ENCODE measurements around the gene PLD2. TPM values are rescaled to one million over a fixed set of nuclear protein-coding genes. Genes with fewer than 3 reads are reported as not detected.

PLD2 gene
- total RNA-seq, 1 experiment from 2014 or later: 24.3 TPM

DNA sequence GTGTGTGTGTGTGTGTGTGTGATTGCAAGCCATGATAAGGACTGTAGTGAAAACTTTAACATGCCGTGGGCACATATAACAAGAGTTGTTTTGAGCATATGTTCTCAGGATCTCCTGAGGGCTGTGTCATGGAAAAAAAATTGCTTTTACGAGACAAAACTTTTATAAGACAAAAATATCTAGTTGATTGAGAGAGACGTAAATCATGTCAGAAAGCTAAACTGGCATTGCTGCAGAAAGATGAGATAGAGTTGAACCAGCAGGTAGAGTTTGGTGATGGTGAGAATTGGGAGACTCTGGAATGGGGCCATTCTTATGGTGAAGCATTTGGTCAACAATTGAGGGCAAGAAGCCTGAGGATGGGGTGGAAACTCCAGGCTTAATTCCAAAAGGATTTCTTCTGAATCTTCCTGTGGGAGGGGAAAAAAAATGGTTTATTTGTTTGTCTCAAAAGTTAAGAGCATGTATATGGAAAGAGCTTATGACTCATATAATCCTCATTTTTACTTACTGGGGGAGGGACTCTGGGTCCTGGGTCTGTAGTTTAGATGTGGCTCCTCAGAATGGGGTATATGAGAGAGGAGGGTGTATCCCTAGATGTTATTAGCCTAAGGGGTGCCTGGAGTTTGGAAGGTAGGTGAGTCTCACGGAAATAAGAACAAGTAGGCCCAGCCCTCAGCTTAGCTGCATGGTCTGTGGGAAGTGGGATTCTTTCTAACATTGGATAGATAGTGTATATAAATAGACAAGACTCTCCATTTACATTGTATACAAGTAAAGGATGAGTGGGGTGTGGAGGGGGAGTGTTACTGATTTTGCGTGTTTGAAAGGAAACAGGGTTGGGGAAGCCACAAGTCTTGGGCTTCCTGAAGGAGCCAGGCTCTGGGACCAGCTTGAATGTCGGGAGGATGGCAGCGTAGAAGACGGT lies 33.3 kb downstream of the PLD2 start:
- Histone ChIP-seq H3K79me2 (ENCODE audit: low read length) (peaks cover 97% of the 10 kb centered on the region), H4K20me1 (ENCODE audit: low read length) (no peaks in the 10 kb centered on the region), H3K4me2 (ENCODE audit: low read length) (peak overlapping the region; percentile 67), H3K36me3 (ENCODE audit: low read depth, low read length) (peaks cover 6% of the 10 kb centered on the region), H3K4me3 (ENCODE audit: low read length) (no peak overlapping the region; the same call in 1 of the 2 replicates), H3F3A (ENCODE audit: low read length, unreplicated experiment) (no peaks in the 10 kb centered on the region), H3K4me1 (ENCODE audit: insufficient read depth, low read length) (peaks cover 36% of the 10 kb centered on the region), H3K27me3 (ENCODE audit: low read length) (no peaks in the 10 kb centered on the region), H2AFZ (ENCODE audit: low read length) (no peak overlapping the region), H3K27ac (ENCODE audit: low read length) (peak overlapping the region; percentile 80), H3K9ac (ENCODE audit: low read length) (peak overlapping the region; percentile 32), H3K9me2 (replicated peaks; ENCODE audit: low read length) (no peaks in the 10 kb centered on the region), H3K9me3 (ENCODE audit: low read length) (no peaks in the 10 kb centered on the region)
- TF ChIP-seq EZH2 (IDR thresholded peaks at IDR 0.05; ENCODE audit: low read length, unreplicated experiment): no peak
- TF ChIP-seq EZH2phosphoT487 (IDR thresholded peaks at IDR 0.05; ENCODE audit: borderline replicate concordance, low read length): no peak
- TF ChIP-seq, protein P1, sequence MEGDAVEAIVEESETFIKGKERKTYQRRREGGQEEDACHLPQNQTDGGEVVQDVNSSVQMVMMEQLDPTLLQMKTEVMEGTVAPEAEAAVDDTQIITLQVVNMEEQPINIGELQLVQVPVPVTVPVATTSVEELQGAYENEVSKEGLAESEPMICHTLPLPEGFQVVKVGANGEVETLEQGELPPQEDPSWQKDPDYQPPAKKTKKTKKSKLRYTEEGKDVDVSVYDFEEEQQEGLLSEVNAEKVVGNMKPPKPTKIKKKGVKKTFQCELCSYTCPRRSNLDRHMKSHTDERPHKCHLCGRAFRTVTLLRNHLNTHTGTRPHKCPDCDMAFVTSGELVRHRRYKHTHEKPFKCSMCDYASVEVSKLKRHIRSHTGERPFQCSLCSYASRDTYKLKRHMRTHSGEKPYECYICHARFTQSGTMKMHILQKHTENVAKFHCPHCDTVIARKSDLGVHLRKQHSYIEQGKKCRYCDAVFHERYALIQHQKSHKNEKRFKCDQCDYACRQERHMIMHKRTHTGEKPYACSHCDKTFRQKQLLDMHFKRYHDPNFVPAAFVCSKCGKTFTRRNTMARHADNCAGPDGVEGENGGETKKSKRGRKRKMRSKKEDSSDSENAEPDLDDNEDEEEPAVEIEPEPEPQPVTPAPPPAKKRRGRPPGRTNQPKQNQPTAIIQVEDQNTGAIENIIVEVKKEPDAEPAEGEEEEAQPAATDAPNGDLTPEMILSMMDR (conservative IDR thresholded peaks at IDR 0.05; ENCODE audit: low read depth, low read length): no peak
- CTCF ChIA-PET: interaction anchor here (0.7 kb wide), 1 partner anchor 10 kb away, joined by 7 read pairs; no protein-coding TSS in a partner anchor
- ATAC-seq (peak; percentile 81), DNase-seq (peak; percentile 70)
- POLR2A ChIA-PET (ENCODE audit: unreplicated experiment): interaction anchor here (0.7 to 1.0 kb wide), 2 partner anchors 9 to 35 kb away, joined by 4 read pairs; no protein-coding TSS in a partner anchor
- no TSS peak for BruUV-seq (replicated peaks)
- intact Hi-C loops (cut with micrococcal nuclease): loop anchor here (10.0 kb wide), 1 partner anchor 45 kb away; no protein-coding TSS in a partner anchor

DNA sequence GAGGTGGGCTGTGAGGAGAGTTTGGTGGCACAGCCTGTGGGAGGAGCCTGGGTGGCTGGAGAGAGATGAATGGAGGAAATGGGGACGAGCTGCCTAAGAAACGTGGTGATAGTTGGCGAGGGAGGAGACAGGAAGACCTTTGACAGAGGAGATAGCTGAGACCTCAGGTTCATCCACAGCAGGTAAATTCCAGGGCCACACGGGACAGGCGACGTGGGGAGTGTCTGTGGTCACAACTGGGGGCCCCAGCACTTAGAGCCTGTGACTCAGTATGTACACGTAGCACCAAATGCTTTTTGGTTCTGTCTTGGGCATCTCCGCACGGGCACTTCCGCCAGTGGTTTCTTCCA lies 33.9 kb downstream of the PLD2 start:
- TF ChIP-seq, protein P1 (conservative IDR thresholded peaks at IDR 0.05; ENCODE audit: low read depth, low read length): no peak
- no peak for TF ChIP-seq EZH2 (IDR thresholded peaks at IDR 0.05; ENCODE audit: low read length, unreplicated experiment)
- TF ChIP-seq EZH2phosphoT487 (IDR thresholded peaks at IDR 0.05; ENCODE audit: borderline replicate concordance, low read length): no peak
- DNase-seq: peak; percentile 34
- Histone ChIP-seq H2AFZ (ENCODE audit: low read length) (no peak overlapping the region), H3K9me3 (ENCODE audit: low read length) (no peaks in the 10 kb centered on the region), H4K20me1 (ENCODE audit: low read length) (no peaks in the 10 kb centered on the region), H3K4me1 (ENCODE audit: insufficient read depth, low read length) (peaks cover 29% of the 10 kb centered on the region), H3F3A (ENCODE audit: low read length, unreplicated experiment) (no peaks in the 10 kb centered on the region), H3K79me2 (ENCODE audit: low read length) (peaks cover 97% of the 10 kb centered on the region), H3K9me2 (replicated peaks; ENCODE audit: low read length) (no peaks in the 10 kb centered on the region), H3K36me3 (ENCODE audit: low read depth, low read length) (peaks cover 6% of the 10 kb centered on the region), H3K4me3 (ENCODE audit: low read length) (no peak overlapping the region; the same call in 1 of the 2 replicates), H3K27me3 (ENCODE audit: low read length) (no peaks in the 10 kb centered on the region), H3K27ac (ENCODE audit: low read length) (peak overlapping the region; percentile 80), H3K4me2 (ENCODE audit: low read length) (peak overlapping the region; percentile 67), H3K9ac (ENCODE audit: low read length) (peak overlapping the region; percentile 32)
- BruUV-seq (replicated peaks): no TSS peak
- ChIA-PET POLR2A (ENCODE audit: unreplicated experiment) (interaction anchor here (0.7 to 1.0 kb wide), 2 partner anchors 8 to 35 kb away, joined by 4 read pairs; no protein-coding TSS in a partner anchor), CTCF (interaction anchor here (0.7 kb wide), 1 partner anchor 10 kb away, joined by 7 read pairs; no protein-coding TSS in a partner anchor)
- intact Hi-C loops (cut with micrococcal nuclease): no loop called here
- peak; percentile 19 for ATAC-seq
